AG10803 (cell line): Measurements from ENCODE around the gene LTBP1.
A peak's percentile ranks its signal among the peaks of the same experiment; 100 is the strongest.

Experiments
- DNase-seq: peaks from one replicate; pipeline ENCODE4 v3.0.0; 2010; ENCODE audit warnings: low read depth
- H3K4me3 ChIP-seq: 2 replicates; pipeline ENCODE4 v1.5.1; 2011; ENCODE audit warnings: mild to moderate bottlenecking, low read length, control low read depth
- CTCF ChIP-seq: conservative IDR thresholded peaks from 2 replicates; pipeline ENCODE4 v1.5.1; 2011; ENCODE audit warnings: mild to moderate bottlenecking, low read length, control low read depth, inconsistent platforms

The LTBP1 gene

GRCh38 chr2:33369191-33369590, 422.4 kb downstream of the LTBP1 start:
- no peak overlapping the region for H3K4me3 ChIP-seq
- TF ChIP-seq CTCF = no peak
- DNase-seq = no peak

DNA sequence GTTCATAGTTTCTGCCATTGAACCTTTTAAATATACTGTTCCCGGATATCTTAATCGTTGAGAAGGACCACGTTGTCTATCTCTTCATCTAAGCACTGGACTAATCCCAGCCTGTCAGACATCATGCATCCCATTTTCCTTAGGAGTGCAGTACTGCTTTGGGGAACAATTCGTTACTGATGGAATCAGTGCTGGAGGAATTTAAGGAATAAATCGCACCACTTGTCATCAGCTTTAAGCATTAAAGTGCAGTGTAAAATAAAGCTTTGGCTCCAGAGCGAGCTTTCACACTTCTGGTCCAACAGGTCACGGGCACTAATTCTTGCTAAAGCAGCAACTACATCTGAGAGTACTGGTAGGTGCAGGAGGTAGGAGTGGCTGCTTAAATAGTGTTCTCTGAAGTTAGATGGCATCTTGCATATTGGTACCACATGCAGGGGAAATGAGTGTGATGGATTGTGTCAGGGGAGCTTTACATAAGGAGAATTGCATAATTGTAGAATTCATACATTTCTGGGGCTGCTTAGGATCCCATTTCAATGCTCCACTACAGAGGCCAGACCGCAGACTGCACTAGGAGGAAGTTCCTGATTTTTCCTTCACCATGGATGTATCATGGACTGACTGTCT, 424.0 kb downstream of the LTBP1 start:
- DNase-seq = peak; percentile 59
- no peak for TF ChIP-seq CTCF
- no peak overlapping the region for H3K4me3 ChIP-seq

- TF ChIP-seq CTCF = no peak
- DNase-seq = no peak
- H3K4me3 ChIP-seq = no peak overlapping the region
Measured at GRCh38 chr2:33371304-33372090, 424.7 kb downstream of the LTBP1 start.

- peak; percentile 63 for TF ChIP-seq CTCF
- H3K4me3 ChIP-seq = no peak overlapping the region
- DNase-seq = no peak
Measured at GRCh38 chr2:33372940-33373553, 426.3 kb downstream of the LTBP1 start.

DNA sequence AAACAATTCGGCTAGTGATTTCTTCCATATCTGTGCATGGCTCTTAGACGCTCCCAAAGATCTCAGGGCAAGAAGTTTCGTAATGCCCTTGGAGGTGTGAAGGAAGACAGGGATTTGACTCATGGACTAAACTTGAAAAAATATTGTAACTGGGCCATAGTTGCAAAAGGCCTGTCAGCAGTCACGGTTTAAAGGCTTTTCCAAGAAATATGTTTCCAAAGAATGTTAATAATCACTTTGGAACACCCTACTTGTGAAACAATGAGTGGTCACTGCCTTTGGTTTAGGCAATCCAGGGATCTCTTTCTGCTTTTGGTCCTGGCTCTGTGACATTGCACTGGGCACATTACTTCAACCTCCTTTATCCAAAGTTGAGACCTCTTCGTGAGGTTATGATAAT, 427.2 kb downstream of the LTBP1 start:
- TF ChIP-seq CTCF = no peak
- DNase-seq = peak; percentile 96
- H3K4me3 ChIP-seq = no peak overlapping the region

DNA sequence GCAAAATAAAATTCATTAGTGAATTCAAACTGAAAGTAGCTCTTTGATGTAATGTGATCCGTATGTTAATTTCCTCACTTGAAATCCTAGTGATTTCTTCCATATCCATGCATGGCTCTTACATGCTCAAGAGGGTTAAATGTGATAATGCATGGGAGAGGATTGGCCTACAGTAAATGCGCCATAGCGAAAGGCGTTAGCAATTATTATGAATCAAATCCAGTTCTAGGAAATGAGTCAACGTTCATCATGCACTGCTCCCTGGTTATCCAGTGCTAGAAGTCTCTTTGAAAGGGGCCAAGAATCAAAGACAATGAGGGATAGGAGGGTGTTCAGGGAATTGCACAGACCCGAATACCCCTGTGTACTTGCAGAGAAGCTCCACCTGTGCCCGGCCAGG, 428.3 kb downstream of the LTBP1 start:
- peak; percentile 66 for DNase-seq
- no peak overlapping the region for H3K4me3 ChIP-seq
- TF ChIP-seq CTCF = no peak
